OCI-LY7 (cell line): ENCODE results near the gene KCNH1.

Source experiments
- EZH2phosphoT487 ChIP-seq: fragments of 200-600 bp; sonication (generic); IDR thresholded peaks from 2 replicates; pipeline ENCODE4 v1.6.1; 2018; ENCODE audit warnings: low read depth, borderline replicate concordance, mild to moderate bottlenecking, mixed run types, antibody characterized with exemption, low read length, moderate library complexity, mixed read lengths
- TF ChIP-seq, protein P1 (sequence below): fragments of 200-600 bp; sonication (generic); conservative IDR thresholded peaks from 2 replicates; pipeline ENCODE4 v1.5.1; 2014; ENCODE audit warnings: mild to moderate bottlenecking, antibody characterized with exemption, low read length, moderate library complexity, mixed read lengths

DNA sequence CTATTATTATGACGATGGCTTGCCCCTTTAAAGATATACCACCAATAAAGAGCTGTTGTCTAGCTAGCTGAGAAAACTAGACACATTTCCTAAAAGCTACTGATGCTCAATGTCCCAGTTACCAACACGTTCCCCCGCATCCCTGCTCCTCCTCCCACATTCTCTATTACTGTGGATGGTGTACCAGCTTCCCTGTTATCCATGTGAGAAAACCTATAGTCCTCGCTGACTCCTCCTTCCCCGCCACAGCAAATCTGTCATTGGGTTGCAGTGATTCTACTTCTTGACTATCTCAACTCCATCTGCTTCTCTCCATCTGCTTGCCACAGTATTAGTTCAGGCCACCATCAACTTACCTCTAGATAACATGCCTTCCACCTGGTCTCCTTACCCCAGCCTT, 337.5 kb downstream of the KCNH1 start:
- TF ChIP-seq, protein P1, sequence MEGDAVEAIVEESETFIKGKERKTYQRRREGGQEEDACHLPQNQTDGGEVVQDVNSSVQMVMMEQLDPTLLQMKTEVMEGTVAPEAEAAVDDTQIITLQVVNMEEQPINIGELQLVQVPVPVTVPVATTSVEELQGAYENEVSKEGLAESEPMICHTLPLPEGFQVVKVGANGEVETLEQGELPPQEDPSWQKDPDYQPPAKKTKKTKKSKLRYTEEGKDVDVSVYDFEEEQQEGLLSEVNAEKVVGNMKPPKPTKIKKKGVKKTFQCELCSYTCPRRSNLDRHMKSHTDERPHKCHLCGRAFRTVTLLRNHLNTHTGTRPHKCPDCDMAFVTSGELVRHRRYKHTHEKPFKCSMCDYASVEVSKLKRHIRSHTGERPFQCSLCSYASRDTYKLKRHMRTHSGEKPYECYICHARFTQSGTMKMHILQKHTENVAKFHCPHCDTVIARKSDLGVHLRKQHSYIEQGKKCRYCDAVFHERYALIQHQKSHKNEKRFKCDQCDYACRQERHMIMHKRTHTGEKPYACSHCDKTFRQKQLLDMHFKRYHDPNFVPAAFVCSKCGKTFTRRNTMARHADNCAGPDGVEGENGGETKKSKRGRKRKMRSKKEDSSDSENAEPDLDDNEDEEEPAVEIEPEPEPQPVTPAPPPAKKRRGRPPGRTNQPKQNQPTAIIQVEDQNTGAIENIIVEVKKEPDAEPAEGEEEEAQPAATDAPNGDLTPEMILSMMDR, result no peak
- no peak for TF ChIP-seq EZH2phosphoT487
